Kidney (tissue), 22 donors: ENCODE results near the gene FAM171A1. TPM values are rescaled to one million over a fixed set of nuclear protein-coding genes. Genes with fewer than 3 reads are reported as not detected.
A peak's percentile ranks its signal among the peaks of the same experiment; 100 is the strongest.

Experiments used
- DNase-seq, 5 donors: peaks; one replicate each; pipeline ENCODE4 v3.0.0-alpha.2; 2013 to 2020
- FAIRE-seq: peaks from 2 replicates; lab custom pipeline; 2012; peaks lifted over from hg19 to GRCh38; lab: Jason Lieb, UNC
- H3K27ac ChIP-seq, 2 donors: one replicate each; pipeline ENCODE4 v1.7.0; 2013; ENCODE audit warnings: low read depth in 2 of 2, low read length in 2 of 2, inconsistent platforms in 1 of 2
- H3K27me3 ChIP-seq: one replicate; pipeline ENCODE4 v1.7.1; 2013; ENCODE audit warnings: low read length, inconsistent platforms; ENCODE audit not compliant: control insufficient read depth, insufficient read depth
- H3K36me3 ChIP-seq, 3 donors: one replicate each; pipeline versions ENCODE4 v1.7.0 to v1.7.1; 2013; ENCODE audit warnings: low read length in 3 of 3, control low read depth in 1 of 3, inconsistent platforms in 1 of 3; ENCODE audit not compliant: insufficient read depth in 3 of 3, control insufficient read depth in 2 of 3
- H3K4me1 ChIP-seq, 3 donors: one replicate each; pipeline versions ENCODE4 v1.7.0 to v1.7.1; 2013; ENCODE audit warnings: low read length in 3 of 3, inconsistent platforms in 1 of 3, low read depth in 1 of 3; ENCODE audit not compliant: control insufficient read depth in 2 of 3, insufficient read depth in 2 of 3
- H3K4me3 ChIP-seq, 3 donors: one replicate each; pipeline versions ENCODE4 v1.7.0 to v1.8.1; 2013; ENCODE audit warnings: low read length in 3 of 3, control low read depth in 1 of 3, inconsistent platforms in 1 of 3
- H3K9ac ChIP-seq, 3 donors: one replicate each; pipeline versions ENCODE4 v1.7.0 to v1.7.1; 2013; ENCODE audit warnings: low read length in 3 of 3, control low read depth in 1 of 3, inconsistent platforms in 1 of 3
- H3K9me3 ChIP-seq, 3 donors: one replicate each; pipeline versions ENCODE4 v1.7.0 to v1.7.1; 2013; ENCODE audit warnings: low read length in 3 of 3, control low read depth in 1 of 3, inconsistent platforms in 1 of 3; ENCODE audit not compliant: control insufficient read depth in 2 of 3, insufficient read depth in 1 of 3
- CTCF ChIP-seq: IDR thresholded peaks from 3 replicates; pipeline ENCODE4 v1.5.1; 2012; ENCODE audit warnings: mild to moderate bottlenecking, moderate library complexity, borderline replicate concordance; ENCODE audit not compliant: insufficient read depth; ENCODE audit errors: extremely low read depth
- intact Hi-C: fragments of 100-400 bp; cut with DNase I; formaldehyde crosslinking; loops from one replicate; pipeline ENCODE4 v1.11.1; 2022
- long read RNA-seq, 10 donors: library from polyadenylated mRNA in 1 of 10; unstranded in 1 of 10; transcript quantifications; one replicate each; pipeline ENCODE4 v2.0.0 and lab custom pipeline, GENCODE V29; 2021 to 2026
- polyA plus RNA-seq: library from polyadenylated mRNA; stranded (reverse); fragments of 350-450 nt; fragmentation: Illumina TruSeq; extraction: RNeasy Lipid Tissue Mini Kit (QIAGEN cat#74804); gene quantifications from one replicate; pipeline ENCODE4 v1.2.3, GENCODE V29; 2014; ENCODE audit warnings: low read depth, low replicate concordance; ENCODE audit not compliant: insufficient read depth
- total RNA-seq: library from RNA; stranded (reverse); fragmentation: NEBNext Ultra II Directional; extraction: Animal tissue kit (Norgen Biotek cat#: 25700); gene quantifications from one replicate; pipeline ENCODE4 v1.2.1, GENCODE V29; 2021
- donor health status: control.
- donor health status: control.
- donor health status: control.
- donor health status: control.
- donor health status: control.
- donor health status: DM: yes; HTN: yes; CAD: no.
- donor health status: Normal renal cell carcinoma (clear cell type).

Gene FAM171A1
- total RNA-seq (53.0 TPM), polyA plus RNA-seq (30.4 TPM)
- long read RNA-seq, donor 1, transcript FAM171A1-201 (8 exons, 3,952 nt) = major isoform, 18 of 18 reads
- long read RNA-seq, donor 1, partial matches to known transcripts = 0 of 18 reads
- long read RNA-seq, donor 1, other reads (novel, unspliced or antisense) = 0 of 18 reads
- long read RNA-seq, donor 2, transcript FAM171A1-201 (8 exons, 3,952 nt) = major isoform, 11 of 11 reads
- long read RNA-seq, donor 2, partial matches to known transcripts = 0 of 11 reads
- long read RNA-seq, donor 2, other reads (novel, unspliced or antisense) = 0 of 11 reads
- long read RNA-seq, donor 3, transcript FAM171A1-201 (8 exons, 3,952 nt) = major isoform, 16 of 16 reads
- long read RNA-seq, donor 3, partial matches to known transcripts = 0 of 16 reads
- long read RNA-seq, donor 3, other reads (novel, unspliced or antisense) = 0 of 16 reads
- long read RNA-seq, donor 4, transcript FAM171A1-201 (8 exons, 3,952 nt) = major isoform, 19 of 33 reads
- long read RNA-seq, donor 4, partial matches to known transcripts = 8 of 33 reads
- long read RNA-seq, donor 4, other reads (novel, unspliced or antisense) = 6 of 33 reads
- long read RNA-seq, donor 5 = 0 reads
- long read RNA-seq, donor 6, partial matches to known transcripts = 0 of 1 reads
- long read RNA-seq, donor 6, other reads (novel, unspliced or antisense) = 0 of 1 reads
- long read RNA-seq, donor 7, transcript FAM171A1-201 (8 exons, 3,952 nt) = major isoform, 38 of 103 reads
- long read RNA-seq, donor 7, partial matches to known transcripts = 19 of 103 reads
- long read RNA-seq, donor 7, other reads (novel, unspliced or antisense) = 46 of 103 reads
- long read RNA-seq, donor 8, transcript FAM171A1-201 (8 exons, 3,952 nt) = major isoform, 8 of 8 reads
- long read RNA-seq, donor 8, partial matches to known transcripts = 0 of 8 reads
- long read RNA-seq, donor 8, other reads (novel, unspliced or antisense) = 0 of 8 reads
- long read RNA-seq, donor 9, partial matches to known transcripts = 0 of 5 reads
- long read RNA-seq, donor 9, other reads (novel, unspliced or antisense) = 0 of 5 reads
- long read RNA-seq, donor 10, transcript FAM171A1-201 (8 exons, 3,952 nt) = major isoform, 14 of 30 reads
- long read RNA-seq, donor 10, partial matches to known transcripts = 16 of 30 reads
- long read RNA-seq, donor 10, other reads (novel, unspliced or antisense) = 0 of 30 reads

GRCh38 chr10:15370856-15371701 lies at the start of gene FAM171A1:
TSS of gene FAM171A1 (minus strand) at chr10:15371289. CDS start at chr10:15371052, 237 bp downstream.
- FAIRE-seq (no peak), DNase-seq (peak; percentile 73 to 89 (median 80))
- Histone ChIP-seq H3K27ac (peak within 1 kb of the TSS in 1 of 2 donors; percentile 47), H3K9ac (peak within 1 kb of the TSS; percentile 22 to 48 (median 45)), H3K36me3 (no peaks in the 10 kb centered on the region), H3K4me3 (peak within 1 kb of the TSS; percentile 26 to 64 (median 61)), H3K27me3 (no peaks in the 10 kb centered on the region), H3K9me3 (no peaks in the 10 kb centered on the region), H3K4me1 (peaks cover 0 to 5% (median 3%) of the 10 kb centered on the region in 3 donors)
- peak; percentile 37 for TF ChIP-seq CTCF
- intact Hi-C loops = loop anchor here (10.0 kb wide), 1 partner anchor 156 kb away; no protein-coding TSS in a partner anchor

- H3K9ac ChIP-seq = no peak overlapping the region
- no peak for FAIRE-seq
- no peak for TF ChIP-seq CTCF
Observed at GRCh38 chr10:15420858-15421257, 49.8 kb upstream of the FAM171A1 start.

GRCh38 chr10:15419279-15419874 lies 48.3 kb upstream of the FAM171A1 start:
- FAIRE-seq = peak; percentile 96
- no peaks in the 10 kb centered on the region for H3K9me3 ChIP-seq
- no peak overlapping the region for H3K27ac ChIP-seq
- H3K36me3 ChIP-seq = no peaks in the 10 kb centered on the region
- no peak overlapping the region for H3K9ac ChIP-seq
- DNase-seq = peak in 3 of 5 donors; percentile 40 to 83 (median 75)
- no peak overlapping the region for H3K4me3 ChIP-seq
- H3K27me3 ChIP-seq = no peaks in the 10 kb centered on the region
- intact Hi-C loops = no loop called here
- H3K4me1 ChIP-seq = no peaks in the 10 kb centered on the region
- TF ChIP-seq CTCF = peak; percentile 78

More at GRCh38 chr10:15420858-15421257, 49.8 kb upstream of the FAM171A1 start:
- DNase-seq = no peak
- Histone ChIP-seq H3K36me3 (no peaks in the 10 kb centered on the region), H3K9me3 (no peaks in the 10 kb centered on the region), H3K4me1 (no peaks in the 10 kb centered on the region), H3K27ac (no peak overlapping the region), H3K27me3 (no peaks in the 10 kb centered on the region), H3K4me3 (no peak overlapping the region)
- intact Hi-C loops = no loop called here
